Activated CD4-positive, CD25-positive, alpha-beta regulatory T cell treated with anti-CD3 and anti-CD28 coated beads, Interleukin-2, amount 50 U/mL, for 72 hours (primary cell): ENCODE results near the gene SLC39A6.
"Not testable (repeated sequence)": the region's sequence is repeated elsewhere in the genome, so short reads cannot be mapped to it uniquely, and the experiment has no call there.

Experiments used
- DNase-seq: peaks from one replicate; pipeline ENCODE4 v3.0.0; 2021

Gene SLC39A6

DNA sequence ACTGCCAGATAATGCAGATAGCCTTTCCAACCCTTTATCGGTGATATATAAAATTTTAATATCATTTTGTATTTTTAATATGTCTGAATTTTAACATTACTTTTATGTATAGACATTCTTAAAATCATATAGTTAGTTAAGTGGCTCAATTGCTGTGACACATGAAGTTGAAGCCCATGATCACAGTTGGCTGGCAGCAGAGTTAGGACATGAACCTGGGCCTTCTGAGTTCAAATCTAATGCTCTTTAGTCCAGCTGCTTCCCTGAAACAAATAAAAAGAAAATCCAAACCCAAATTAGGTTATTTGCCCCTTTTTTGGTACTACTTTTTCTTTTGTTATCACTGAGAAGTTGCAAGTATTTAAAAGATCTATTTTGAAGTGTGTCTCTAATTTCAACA, 6.1 kb upstream of the SLC39A6 start:
- no peak for DNase-seq

GRCh38 chr18:36132756-36133155, 3.6 kb upstream of the SLC39A6 start:
- DNase-seq: no peak

DNA sequence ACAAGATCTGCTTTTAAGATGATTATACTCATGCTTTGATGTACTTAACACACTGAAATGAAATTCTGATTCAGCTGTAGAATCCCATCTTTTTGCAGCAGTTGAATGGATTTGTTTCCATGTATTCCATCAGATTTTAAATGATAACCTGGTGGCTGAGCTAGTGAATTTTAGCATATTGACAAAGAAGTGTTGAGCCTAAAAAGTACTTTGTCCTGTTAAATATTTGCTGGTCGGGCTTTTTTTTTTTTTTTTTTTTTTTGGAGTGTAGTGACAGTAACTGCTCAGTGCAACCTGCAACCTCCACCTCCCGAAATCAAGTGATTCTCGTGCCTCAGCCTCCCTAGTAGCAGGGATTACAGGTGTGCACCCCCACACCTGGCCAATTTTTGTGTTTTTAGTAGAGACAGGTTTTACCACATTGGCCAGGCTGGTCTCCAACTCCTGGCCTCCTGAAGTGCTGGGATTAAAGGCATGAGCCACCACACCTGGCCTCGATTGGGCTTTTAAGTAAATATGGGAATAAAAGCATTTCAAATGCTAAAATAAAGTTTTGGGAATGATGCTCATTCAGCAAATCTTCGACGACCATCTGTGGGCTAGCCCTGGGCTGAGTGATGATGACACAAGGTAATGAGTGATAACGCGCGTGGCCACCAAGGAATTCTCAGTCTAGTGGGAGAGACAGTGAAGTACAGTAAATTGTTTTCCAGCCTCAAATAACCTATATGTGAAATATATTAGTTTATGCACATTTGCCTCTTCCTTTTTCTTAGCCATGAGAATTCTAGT, 2.7 kb upstream of the SLC39A6 start:
- no peak for DNase-seq

GRCh38 chr18:36130883-36131653, 1.9 kb upstream of the SLC39A6 start:
- no peak for DNase-seq

- no peak for DNase-seq
These were observed 1.1 kb upstream of the SLC39A6 start for GRCh38 chr18:36130039-36130831.

- DNase-seq: no peak
These were observed 237 bp downstream of the SLC39A6 start for GRCh38 chr18:36128907-36129299.

GRCh38 chr18:36128530-36128870, 640 bp downstream of the SLC39A6 start:
- DNase-seq: no peak

GRCh38 chr18:36127836-36128529, 1.2 kb downstream of the SLC39A6 start:
- no peak for DNase-seq

- no peak for DNase-seq
These were observed 2.5 kb downstream of the SLC39A6 start for GRCh38 chr18:36126668-36127067.

DNA sequence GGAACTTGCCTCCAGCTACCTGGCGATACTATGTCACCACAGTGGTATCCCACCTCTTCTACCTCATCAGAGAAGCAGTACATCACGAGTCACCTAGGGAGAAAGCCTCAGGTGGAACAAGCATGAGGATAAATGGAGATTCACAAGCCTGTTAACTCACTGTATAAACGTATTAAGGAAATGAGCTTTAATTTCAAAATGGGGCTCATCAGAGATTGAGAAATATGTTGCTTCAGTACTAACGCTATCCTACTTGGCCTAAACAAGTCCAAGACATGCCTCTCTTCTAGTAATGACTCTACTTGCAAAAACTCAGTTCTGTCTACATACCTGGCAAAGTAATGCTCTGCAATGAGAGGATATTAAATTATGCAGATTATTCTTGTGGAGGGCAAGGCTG, 4.3 kb downstream of the SLC39A6 start:
- DNase-seq: no peak

DNA sequence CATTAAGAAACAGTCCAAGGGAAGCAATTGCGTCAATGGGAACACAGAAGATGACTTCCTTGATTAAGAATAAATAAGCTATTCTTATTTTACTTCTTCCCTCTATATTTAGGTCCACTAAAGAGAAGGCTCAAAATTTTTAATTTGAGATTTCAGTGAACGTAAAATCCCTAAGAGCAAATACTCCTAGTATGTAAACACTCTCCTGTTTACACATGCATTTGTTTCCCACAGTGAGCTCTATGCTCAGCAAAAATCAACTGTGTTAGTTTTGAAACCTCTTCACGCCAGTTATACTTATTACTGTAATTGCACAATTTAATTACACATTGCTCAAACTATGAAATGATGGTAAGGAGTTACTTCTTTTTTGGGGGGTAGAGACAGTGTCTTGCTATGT, 8.8 kb downstream of the SLC39A6 start:
- DNase-seq: no peak

DNA sequence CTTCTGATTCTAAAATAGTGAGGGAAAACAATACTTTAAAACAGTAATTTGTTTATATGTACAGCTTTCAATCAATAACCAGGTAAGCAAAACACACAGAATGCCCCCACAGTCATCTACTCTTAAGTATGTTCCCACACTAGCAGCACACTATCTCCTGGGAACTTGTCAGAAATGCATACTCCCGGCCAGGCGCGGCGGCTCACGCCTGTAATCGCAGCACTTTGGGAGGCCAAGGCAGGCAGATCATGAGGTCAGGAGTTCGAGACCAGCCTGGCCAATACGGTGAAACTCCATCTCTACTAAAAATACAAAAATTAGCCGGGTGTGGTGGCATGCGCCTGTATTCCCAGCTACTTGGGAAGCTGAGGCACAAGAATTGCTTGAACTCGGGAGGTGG, 12.4 kb downstream of the SLC39A6 start:
- not testable (repeated sequence) for DNase-seq

- DNase-seq: no peak
These were observed 14.4 kb downstream of the SLC39A6 start for GRCh38 chr18:36114738-36115137.

- no peak for DNase-seq
These were observed 14.9 kb downstream of the SLC39A6 start for GRCh38 chr18:36114251-36114650.

DNA sequence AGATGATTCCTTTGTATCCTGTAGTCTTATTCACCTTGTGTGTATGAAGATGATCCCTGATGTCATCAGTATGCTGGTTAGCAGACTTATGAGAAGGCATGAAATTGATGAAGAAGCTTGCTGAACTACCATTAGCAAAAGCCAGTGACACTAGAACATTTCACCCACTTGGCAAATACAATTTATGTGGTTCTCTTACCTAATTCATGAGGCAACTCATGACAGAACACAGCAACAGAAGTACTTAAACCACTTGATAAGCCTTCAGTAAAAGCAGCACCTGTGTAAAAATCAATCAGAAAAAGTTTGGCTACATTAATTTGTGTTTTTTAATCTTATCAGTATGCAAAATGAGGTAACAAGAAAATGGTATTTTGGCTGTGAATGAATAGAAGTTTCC, 16.8 kb downstream of the SLC39A6 start:
- DNase-seq: no peak

DNA sequence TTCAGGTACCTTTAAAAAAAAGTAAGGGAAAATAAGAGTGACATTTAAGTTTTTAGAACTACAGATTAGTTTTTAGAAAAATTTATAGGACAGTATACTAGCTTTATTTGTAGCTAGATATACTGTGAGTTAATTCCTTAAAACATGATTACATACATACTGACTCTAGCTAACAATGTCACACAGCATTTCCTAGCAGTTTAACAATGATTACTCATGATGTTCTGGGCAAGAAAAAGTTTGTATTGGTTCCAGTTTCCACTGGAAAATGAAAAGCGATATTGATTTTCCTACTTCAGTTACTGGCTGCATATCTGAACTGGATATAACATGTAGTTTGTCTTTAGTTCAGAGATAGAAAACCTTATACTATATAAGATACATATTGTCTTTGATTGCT, 19.4 kb downstream of the SLC39A6 start:
- DNase-seq: no peak

DNA sequence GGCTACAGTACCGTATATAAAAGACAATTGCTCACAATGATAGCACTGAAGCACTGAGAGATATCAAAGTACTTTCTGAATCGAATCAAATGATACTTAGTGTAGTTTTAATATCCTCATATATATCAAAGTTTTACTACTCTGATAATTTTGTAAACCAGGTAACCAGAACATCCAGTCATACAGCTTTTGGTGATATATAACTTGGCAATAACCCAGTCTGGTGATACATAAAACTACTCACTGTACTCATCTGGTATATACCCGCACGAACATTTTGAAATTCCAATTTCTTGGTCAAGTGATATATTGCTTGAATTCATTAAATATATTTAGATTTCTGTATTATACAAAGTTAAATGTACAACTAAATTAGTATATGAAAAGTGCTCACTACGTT, 20.5 kb downstream of the SLC39A6 start:
- DNase-seq: no peak

- no peak for DNase-seq
These were observed 20.9 kb downstream of the SLC39A6 start for GRCh38 chr18:36108196-36108595.

DNA sequence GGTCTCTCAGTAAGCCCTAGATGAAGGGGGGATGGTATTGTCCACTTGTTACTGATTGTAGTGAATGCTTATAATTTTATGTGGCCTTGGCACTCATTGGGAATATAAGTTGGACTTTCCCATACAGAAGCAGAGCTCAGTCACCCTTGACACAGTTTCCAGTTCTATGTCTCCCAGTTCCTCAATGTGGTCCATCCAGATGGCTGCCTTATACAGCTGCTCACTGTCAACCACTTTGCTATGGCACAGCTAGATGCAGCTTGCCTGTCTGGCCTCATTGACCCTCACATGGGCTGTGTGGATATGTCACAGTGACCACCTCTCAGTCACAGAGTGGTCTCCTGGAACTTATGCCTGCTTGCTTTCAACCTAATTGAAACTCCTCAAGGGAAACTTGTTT, 21.7 kb downstream of the SLC39A6 start:
- no peak for DNase-seq

DNA sequence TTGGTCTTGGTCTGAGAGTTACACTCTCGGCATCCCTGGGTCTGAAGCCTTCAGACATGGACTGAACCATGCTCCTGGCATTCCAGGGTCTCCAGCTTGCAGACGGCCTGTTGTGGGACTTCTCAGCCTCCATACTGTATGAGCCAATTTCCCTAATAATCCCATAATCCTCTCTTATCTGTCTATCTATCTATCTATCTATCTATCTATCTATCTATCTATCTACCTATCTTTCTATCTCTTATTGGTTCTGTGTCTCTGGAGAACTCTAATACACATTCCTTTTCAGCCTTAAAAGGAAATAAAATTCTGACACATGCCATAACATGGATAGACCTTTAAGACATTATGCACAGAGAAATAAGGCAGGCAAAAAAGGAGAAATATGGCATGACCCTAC, 24.4 kb downstream of the SLC39A6 start:
- DNase-seq: no peak

GRCh38 chr18:36101943-36102342, 27.2 kb downstream of the SLC39A6 start:
- no peak for DNase-seq

GRCh38 chr18:36099311-36099710, 29.8 kb downstream of the SLC39A6 start:
- DNase-seq: no peak

DNA sequence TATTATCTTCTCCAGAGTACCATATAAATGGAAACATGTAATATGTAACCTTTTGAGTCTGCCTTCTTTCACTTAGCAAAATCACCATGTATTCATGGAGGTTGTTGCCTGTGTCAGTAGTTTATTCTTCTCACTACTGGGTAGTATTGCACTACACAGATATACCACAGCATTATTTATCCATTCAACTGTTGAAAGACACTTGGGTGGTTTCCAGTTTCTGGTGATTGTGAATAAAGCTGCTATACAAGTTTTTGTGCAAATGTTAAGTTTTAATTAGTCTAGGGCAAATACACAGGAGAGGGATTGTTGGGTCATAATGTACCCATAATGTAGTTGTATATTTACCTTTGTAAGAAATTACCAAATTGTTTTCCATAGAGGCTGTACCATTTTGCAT, 32.2 kb downstream of the SLC39A6 start:
- DNase-seq: no peak
